ENCODE results near the gene CYP11A1.
A peak's percentile ranks its signal among the peaks of the same experiment; 100 is the strongest.

Gene CYP11A1

GRCh38 chr15:74367296-74367854 is at the start of gene CYP11A1:
CYP11A1 (minus strand) TSS chr15:74367646; CDS start chr15:74367585, 61 bp downstream.
- no peak for DNase-seq

- DNase-seq: no peak
Measured at GRCh38 chr15:74417225-74417624, 49.8 kb upstream of the CYP11A1 start.

- no peak for DNase-seq
Measured at GRCh38 chr15:74415966-74416916, 48.8 kb upstream of the CYP11A1 start.

- no peak for DNase-seq
Measured at GRCh38 chr15:74414603-74415338, 47.3 kb upstream of the CYP11A1 start.

GRCh38 chr15:74414081-74414580 is 46.7 kb upstream of the CYP11A1 start:
- no peak for DNase-seq

GRCh38 chr15:74413350-74414080 is 46.1 kb upstream of the CYP11A1 start:
- DNase-seq: no peak

GRCh38 chr15:74412159-74412558 is 44.7 kb upstream of the CYP11A1 start:
- DNase-seq: no peak

GRCh38 chr15:74411686-74412085 is 44.2 kb upstream of the CYP11A1 start:
- no peak for DNase-seq

- no peak for DNase-seq
Measured at GRCh38 chr15:74410502-74410901, 43.1 kb upstream of the CYP11A1 start.

GRCh38 chr15:74409225-74409624 is 41.8 kb upstream of the CYP11A1 start:
- no peak for DNase-seq

- no peak for DNase-seq
Measured at GRCh38 chr15:74408815-74409214, 41.4 kb upstream of the CYP11A1 start.

- no peak for DNase-seq
Measured at GRCh38 chr15:74408385-74408784, 40.9 kb upstream of the CYP11A1 start.

- peak; percentile 79 for DNase-seq
Measured at GRCh38 chr15:74406992-74407705, 39.7 kb upstream of the CYP11A1 start.

GRCh38 chr15:74406517-74406916 is 39.1 kb upstream of the CYP11A1 start:
- DNase-seq: no peak

- no peak for DNase-seq
Measured at GRCh38 chr15:74405823-74406222, 38.4 kb upstream of the CYP11A1 start.

- DNase-seq: no peak
Measured at GRCh38 chr15:74403991-74404563, 36.6 kb upstream of the CYP11A1 start.

GRCh38 chr15:74403588-74403919 is 36.1 kb upstream of the CYP11A1 start:
- no peak for DNase-seq

GRCh38 chr15:74402873-74403587 is 35.6 kb upstream of the CYP11A1 start:
- DNase-seq: no peak

GRCh38 chr15:74402337-74402841 is 34.9 kb upstream of the CYP11A1 start:
- no peak for DNase-seq

GRCh38 chr15:74400915-74401757 is 33.7 kb upstream of the CYP11A1 start:
- no peak for DNase-seq

All from OCI-M1 (cell line).